HG02884 (cell line): ENCODE data around the gene FAM53B.

Experiments used
- ATAC-seq: cut with Tn5 transposase; IDR thresholded peaks from one replicate; pipeline ENCODE4 v1.9.1; 2021; ENCODE audit warnings: mild to moderate bottlenecking, moderate library complexity; ENCODE audit not compliant: unreplicated experiment

The FAM53B gene

GRCh38 chr10:124698545-124699469 lies 45.4 kb downstream of the FAM53B start:
- ATAC-seq = no peak

GRCh38 chr10:124697837-124698544 lies 46.2 kb downstream of the FAM53B start:
- no peak for ATAC-seq

- no peak for ATAC-seq
Observed at GRCh38 chr10:124697443-124697836, 46.7 kb downstream of the FAM53B start.

- ATAC-seq = peak; percentile 64
Observed at GRCh38 chr10:124696446-124697392, 47.5 kb downstream of the FAM53B start.

GRCh38 chr10:124695259-124695658 lies 48.9 kb downstream of the FAM53B start:
- ATAC-seq = no peak

- ATAC-seq = no peak
Observed at GRCh38 chr10:124694481-124695220, 49.5 kb downstream of the FAM53B start.

- no peak for ATAC-seq
Observed at GRCh38 chr10:124693801-124694416, 50.3 kb downstream of the FAM53B start.

- ATAC-seq = no peak
Observed at GRCh38 chr10:124693396-124693795, 50.8 kb downstream of the FAM53B start.

- ATAC-seq = no peak
Observed at GRCh38 chr10:124692100-124692446, 52.1 kb downstream of the FAM53B start.

- no peak for ATAC-seq
Observed at GRCh38 chr10:124691421-124692099, 52.6 kb downstream of the FAM53B start.

GRCh38 chr10:124691002-124691401 lies 53.2 kb downstream of the FAM53B start:
- no peak for ATAC-seq

- no peak for ATAC-seq
Observed at GRCh38 chr10:124689911-124690498, 54.2 kb downstream of the FAM53B start.

- ATAC-seq = peak; percentile 98
Observed at GRCh38 chr10:124688889-124689670, 55.1 kb downstream of the FAM53B start.

- ATAC-seq = no peak
Observed at GRCh38 chr10:124688386-124688785, 55.8 kb downstream of the FAM53B start.

- ATAC-seq = no peak
Observed at GRCh38 chr10:124686707-124687376, 57.3 kb downstream of the FAM53B start.

GRCh38 chr10:124685261-124685660 lies 58.9 kb downstream of the FAM53B start:
- no peak for ATAC-seq

GRCh38 chr10:124683814-124684213 lies 60.4 kb downstream of the FAM53B start:
- ATAC-seq = no peak
